Coronary artery (tissue), 2 donors: ENCODE results near the gene TSPOAP1.

Experiments
- DNase-seq: peaks from one replicate; pipeline ENCODE4 v3.0.0-alpha.2; 2017; ENCODE audit warnings: low spot score
- H3K27ac ChIP-seq, 2 donors: fragments of 200-600 bp; sonication (generic); one replicate each; pipeline ENCODE4 v1.5.1; 2016 to 2019
- H3K4me3 ChIP-seq: fragments of 200-600 bp; sonication (generic); 2 replicates; pipeline ENCODE4 v1.5.1; 2016; ENCODE audit warnings: mild to moderate bottlenecking, moderate library complexity
- TF ChIP-seq, protein P1 (sequence below): fragments of 200-600 bp; sonication (generic); IDR thresholded peaks from one replicate; pipeline ENCODE4 v1.5.1; 2019; ENCODE audit warnings: antibody characterized with exemption

The TSPOAP1 gene

GRCh38 chr17:58270476-58271215 is 57.9 kb downstream of the TSPOAP1 start:
- H3K27ac ChIP-seq = no peak overlapping the region
- no peak for DNase-seq
- TF ChIP-seq, protein P1, sequence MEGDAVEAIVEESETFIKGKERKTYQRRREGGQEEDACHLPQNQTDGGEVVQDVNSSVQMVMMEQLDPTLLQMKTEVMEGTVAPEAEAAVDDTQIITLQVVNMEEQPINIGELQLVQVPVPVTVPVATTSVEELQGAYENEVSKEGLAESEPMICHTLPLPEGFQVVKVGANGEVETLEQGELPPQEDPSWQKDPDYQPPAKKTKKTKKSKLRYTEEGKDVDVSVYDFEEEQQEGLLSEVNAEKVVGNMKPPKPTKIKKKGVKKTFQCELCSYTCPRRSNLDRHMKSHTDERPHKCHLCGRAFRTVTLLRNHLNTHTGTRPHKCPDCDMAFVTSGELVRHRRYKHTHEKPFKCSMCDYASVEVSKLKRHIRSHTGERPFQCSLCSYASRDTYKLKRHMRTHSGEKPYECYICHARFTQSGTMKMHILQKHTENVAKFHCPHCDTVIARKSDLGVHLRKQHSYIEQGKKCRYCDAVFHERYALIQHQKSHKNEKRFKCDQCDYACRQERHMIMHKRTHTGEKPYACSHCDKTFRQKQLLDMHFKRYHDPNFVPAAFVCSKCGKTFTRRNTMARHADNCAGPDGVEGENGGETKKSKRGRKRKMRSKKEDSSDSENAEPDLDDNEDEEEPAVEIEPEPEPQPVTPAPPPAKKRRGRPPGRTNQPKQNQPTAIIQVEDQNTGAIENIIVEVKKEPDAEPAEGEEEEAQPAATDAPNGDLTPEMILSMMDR = no peak
- H3K4me3 ChIP-seq = no peak overlapping the region

DNA sequence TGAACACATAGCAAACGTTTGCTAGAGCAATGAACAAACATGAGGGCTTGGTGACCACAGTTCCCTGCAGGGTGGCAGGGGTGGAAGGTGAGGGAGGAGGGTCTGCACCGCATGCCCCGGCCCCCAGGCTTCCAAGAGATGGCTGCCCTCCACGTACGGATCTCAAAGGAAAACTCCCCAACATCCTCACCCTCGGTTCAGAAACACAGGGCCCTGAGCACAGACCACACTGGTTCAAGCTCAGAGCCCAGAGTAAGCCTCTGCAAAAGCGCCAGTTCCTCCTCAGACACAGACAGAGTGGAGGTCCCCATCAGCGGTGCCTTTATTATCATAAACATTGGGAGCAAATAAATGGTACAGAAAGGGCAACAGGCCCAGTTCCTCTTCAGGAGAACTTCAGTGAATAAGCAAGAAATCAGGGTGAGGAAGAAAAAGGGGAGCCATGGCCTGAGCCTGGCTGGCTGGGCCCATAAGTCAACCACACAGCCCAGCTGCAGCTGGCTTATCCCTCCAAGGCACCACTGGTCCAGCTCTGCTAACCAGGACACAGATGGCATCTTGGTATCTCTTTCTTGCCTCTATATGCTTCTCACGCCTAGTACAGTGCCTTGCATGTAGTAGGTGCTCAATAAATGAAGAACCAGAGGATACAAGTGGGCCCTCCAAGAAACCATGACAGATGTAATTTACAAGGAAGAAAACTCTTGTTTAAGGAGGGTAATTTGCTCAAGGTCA is 58.9 kb downstream of the TSPOAP1 start:
- no peak overlapping the region for H3K4me3 ChIP-seq
- no peak overlapping the region for H3K27ac ChIP-seq
- TF ChIP-seq, protein P1 = no peak
- no peak for DNase-seq

GRCh38 chr17:58268774-58269556 is 59.6 kb downstream of the TSPOAP1 start:
- no peak overlapping the region for H3K27ac ChIP-seq
- no peak for DNase-seq
- TF ChIP-seq, protein P1 = no peak
- H3K4me3 ChIP-seq = no peak overlapping the region

DNA sequence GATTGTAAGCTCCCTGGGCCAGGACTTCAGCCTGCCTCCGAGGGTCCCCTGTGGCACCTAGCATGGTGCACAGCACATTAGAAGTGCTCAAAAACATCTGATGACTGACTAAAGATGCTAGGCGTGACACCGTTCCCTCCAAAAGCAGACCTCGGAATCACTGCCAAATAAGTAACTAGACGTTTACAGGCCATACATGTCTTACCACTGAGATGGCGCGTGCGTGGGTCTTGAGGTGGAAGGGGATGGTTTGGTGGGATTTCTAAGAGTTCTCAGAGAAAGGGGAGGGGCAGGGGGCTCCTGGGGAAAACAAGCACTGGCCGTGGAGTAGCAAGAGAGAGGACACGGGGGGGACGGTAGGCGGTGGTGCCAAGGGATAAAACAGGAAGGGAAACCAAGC is 60.3 kb downstream of the TSPOAP1 start:
- Histone ChIP-seq H3K4me3 (no peak overlapping the region), H3K27ac (no peak overlapping the region)
- DNase-seq = no peak
- TF ChIP-seq, protein P1 = no peak

DNA sequence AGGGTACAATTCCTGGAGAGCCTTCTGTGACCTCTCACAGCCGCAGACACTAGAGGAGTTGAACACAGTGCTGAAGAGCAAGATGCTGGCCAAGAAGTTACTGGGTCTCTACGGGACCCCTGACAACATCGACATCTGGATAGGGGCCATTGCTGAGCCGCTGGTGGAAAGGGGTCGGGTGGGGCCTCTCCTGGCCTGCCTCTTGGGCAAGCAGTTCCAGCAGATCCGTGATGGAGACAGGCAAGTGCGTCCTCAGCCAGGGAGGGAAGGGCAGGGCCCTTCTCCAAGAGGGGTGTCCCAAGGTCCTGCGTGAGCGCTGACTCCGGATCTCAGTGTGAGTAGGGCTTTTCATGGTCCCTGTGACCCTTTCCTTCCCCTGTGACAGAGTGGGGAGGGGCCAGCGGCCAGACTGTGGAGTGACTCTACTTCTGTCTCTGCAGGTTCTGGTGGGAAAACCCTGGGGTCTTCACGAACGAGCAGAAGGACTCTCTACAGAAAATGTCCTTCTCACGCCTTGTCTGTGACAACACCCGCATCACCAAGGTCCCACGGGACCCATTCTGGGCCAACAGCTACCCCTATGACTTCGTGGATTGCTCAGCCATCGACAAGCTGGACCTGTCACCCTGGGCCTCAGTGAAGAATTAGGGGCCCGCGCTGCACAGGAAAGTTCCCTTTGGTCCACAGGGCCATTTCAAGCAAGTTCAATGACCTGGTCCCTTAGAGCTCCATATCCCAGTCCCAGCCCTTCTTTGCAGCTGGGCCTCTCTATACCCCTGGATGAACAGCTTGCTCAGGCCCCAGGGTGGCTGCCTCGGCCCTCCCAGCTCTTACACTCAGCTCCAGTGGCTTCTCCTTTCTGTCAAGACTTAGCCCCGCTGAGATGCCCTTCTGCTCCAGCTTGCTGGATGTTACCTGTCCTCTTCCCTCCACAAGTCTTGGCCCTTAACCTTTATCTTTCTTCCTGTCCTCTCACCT is 61.0 kb downstream of the TSPOAP1 start:
- Histone ChIP-seq H3K4me3 (no peak overlapping the region), H3K27ac (no peak overlapping the region)
- no peak for DNase-seq
- TF ChIP-seq, protein P1 = no peak
